ENCODE data around the gene ELFN1.

- TF ChIP-seq, protein P1, sequence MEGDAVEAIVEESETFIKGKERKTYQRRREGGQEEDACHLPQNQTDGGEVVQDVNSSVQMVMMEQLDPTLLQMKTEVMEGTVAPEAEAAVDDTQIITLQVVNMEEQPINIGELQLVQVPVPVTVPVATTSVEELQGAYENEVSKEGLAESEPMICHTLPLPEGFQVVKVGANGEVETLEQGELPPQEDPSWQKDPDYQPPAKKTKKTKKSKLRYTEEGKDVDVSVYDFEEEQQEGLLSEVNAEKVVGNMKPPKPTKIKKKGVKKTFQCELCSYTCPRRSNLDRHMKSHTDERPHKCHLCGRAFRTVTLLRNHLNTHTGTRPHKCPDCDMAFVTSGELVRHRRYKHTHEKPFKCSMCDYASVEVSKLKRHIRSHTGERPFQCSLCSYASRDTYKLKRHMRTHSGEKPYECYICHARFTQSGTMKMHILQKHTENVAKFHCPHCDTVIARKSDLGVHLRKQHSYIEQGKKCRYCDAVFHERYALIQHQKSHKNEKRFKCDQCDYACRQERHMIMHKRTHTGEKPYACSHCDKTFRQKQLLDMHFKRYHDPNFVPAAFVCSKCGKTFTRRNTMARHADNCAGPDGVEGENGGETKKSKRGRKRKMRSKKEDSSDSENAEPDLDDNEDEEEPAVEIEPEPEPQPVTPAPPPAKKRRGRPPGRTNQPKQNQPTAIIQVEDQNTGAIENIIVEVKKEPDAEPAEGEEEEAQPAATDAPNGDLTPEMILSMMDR (IDR thresholded peaks at IDR 0.05; ENCODE audit: borderline replicate concordance, extremely low read depth, low read length, poor library complexity, severe bottlenecking), result no peak
- TF ChIP-seq EZH2 (IDR thresholded peaks at IDR 0.05; ENCODE audit: borderline replicate concordance, low read depth, low read length, severe bottlenecking), result no peak
Observed at GRCh38 chr7:1642291-1642731, 27.8 kb upstream of the ELFN1 start.

All from DND-41 (cell line).